ENCODE measurements around the gene MCC.

DNA sequence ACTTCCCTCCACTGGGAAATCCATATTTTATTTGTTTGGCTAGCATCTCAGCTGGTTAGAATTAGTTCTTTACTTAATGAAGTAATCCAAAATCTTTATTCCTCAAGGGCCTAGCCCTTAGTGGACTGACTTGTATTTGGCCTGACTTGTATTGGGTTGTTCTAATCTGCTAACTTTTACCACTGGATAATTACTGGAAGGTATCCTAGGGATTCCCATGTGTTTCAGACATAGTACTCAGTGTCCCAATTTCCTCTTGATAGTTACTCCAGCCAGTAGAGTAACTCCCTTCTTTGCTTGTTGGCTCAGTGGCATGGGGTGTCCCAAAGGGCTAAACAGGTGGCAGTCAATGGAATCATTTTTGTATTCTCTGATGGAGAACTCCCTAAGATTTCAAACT is 355.7 kb downstream of the MCC start:
- TF ChIP-seq CTCF (IDR thresholded peaks at IDR 0.05; ENCODE audit: insufficient read depth, low read depth, low read length): no peak
- no peak for TF ChIP-seq EZH2 (IDR thresholded peaks at IDR 0.05; ENCODE audit: insufficient read depth, low read length)
